SU-DHL-6 (cell line): Measurements from ENCODE around the gene NOXA1.

ENCODE experiments used
- EZH2phosphoT487 ChIP-seq: fragments of 200-600 bp; sonication (generic), shearing (Covaris generic); conservative IDR thresholded peaks from 2 replicates; pipeline ENCODE4 v1.6.1; 2018; ENCODE audit warnings: mild to moderate bottlenecking, antibody characterized with exemption, low read length, moderate library complexity, mixed read lengths
- TF ChIP-seq, protein P1 (sequence below): fragments of 200-600 bp; sonication (generic); IDR thresholded peaks from one replicate; pipeline ENCODE4 v1.5.1; 2017; ENCODE audit warnings: antibody characterized with exemption, mild to moderate bottlenecking, low read length, moderate library complexity; ENCODE audit not compliant: insufficient read depth, poor library complexity, severe bottlenecking

DNA sequence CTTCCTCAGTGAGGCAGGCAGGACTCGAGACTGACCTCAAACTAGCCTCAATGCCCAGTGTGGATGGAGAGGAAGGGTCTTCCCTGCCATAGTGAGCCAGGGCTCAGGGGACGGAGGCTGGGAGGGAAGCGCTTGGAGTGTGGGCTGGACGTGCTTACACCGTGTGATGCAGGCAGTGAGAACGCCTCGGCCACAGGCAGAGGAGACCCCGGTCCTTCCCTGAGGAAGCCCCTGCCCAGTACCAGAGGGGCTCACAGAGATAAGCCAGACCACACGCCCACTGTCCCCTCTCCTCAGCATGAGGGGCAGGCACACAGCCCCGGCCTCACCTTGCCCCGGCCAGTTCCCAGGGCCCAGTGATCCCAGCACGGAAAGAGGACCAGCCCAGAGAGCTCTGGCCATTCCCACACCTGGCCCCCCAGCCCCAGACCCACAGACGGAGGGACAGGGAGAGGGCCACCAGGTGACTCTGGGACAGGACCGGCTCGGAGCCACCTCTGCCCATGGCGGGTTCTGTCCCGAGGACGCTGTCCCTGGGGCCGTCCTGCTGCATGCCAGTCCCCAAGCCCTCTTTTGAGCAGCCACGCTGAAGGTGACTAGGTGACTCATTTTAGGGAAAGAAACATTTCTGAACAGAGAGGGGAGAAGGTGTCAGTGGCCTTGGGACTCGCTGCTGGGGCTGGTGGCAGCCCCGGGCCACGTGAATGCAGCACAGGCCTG is 42.0 kb downstream of the NOXA1 start:
- TF ChIP-seq, protein P1, sequence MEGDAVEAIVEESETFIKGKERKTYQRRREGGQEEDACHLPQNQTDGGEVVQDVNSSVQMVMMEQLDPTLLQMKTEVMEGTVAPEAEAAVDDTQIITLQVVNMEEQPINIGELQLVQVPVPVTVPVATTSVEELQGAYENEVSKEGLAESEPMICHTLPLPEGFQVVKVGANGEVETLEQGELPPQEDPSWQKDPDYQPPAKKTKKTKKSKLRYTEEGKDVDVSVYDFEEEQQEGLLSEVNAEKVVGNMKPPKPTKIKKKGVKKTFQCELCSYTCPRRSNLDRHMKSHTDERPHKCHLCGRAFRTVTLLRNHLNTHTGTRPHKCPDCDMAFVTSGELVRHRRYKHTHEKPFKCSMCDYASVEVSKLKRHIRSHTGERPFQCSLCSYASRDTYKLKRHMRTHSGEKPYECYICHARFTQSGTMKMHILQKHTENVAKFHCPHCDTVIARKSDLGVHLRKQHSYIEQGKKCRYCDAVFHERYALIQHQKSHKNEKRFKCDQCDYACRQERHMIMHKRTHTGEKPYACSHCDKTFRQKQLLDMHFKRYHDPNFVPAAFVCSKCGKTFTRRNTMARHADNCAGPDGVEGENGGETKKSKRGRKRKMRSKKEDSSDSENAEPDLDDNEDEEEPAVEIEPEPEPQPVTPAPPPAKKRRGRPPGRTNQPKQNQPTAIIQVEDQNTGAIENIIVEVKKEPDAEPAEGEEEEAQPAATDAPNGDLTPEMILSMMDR = no peak
- TF ChIP-seq EZH2phosphoT487 = no peak
